HepG2 (cell line): ENCODE data around the gene FGFR2. TPM values are rescaled to one million over a fixed set of nuclear protein-coding genes. Genes with fewer than 3 reads are reported as not detected.

Experiments used
- ATAC-seq: fragments of 200-7000 bp; cut with Tn5 transposase; 3 replicates; pipeline ENCODE4 v1.9.1; 2020; ENCODE audit warnings: mild to moderate bottlenecking, moderate library complexity
- BruUV-seq: library from RNA; stranded (reverse); fragments of 400-500 nt; replicated peaks from 2 replicates; lab custom pipeline; 2021; lab: Mats Ljungman, UMichigan
- CTCF ChIA-PET: fragments of 300-600 bp; formaldehyde crosslinking; extraction: SDS; loops from one replicate; lab custom pipeline; 2021; ENCODE audit warnings: low total read pairs, inconsistent platforms, low intra/inter-chr PET ratio; lab: Yijun Ruan, JAX
- POLR2A ChIA-PET: fragments of 350-600 bp; sonication (Branson Sonifier 250); formaldehyde crosslinking; loops from one replicate; lab custom pipeline; 2020; ENCODE audit warnings: antibody characterized with exemption, inconsistent platforms; lab: Yijun Ruan, JAX
- DNase-seq: peaks from one replicate; pipeline ENCODE4 v3.0.0-alpha.2; 2015; ENCODE audit warnings: low spot score
- FAIRE-seq: peaks from 3 replicates; lab custom pipeline; 2011; peaks lifted over from hg19 to GRCh38; lab: Jason Lieb, UNC
- H2AFZ ChIP-seq: one replicate; pipeline ENCODE4 v1.6.1; 2011; ENCODE audit warnings: low read length, inconsistent platforms
- H3K27ac ChIP-seq: fragments of 300-600 bp; 3 replicates; pipeline ENCODE4 v1.8.0; 2011; ENCODE audit warnings: mixed run types, mild to moderate bottlenecking, mixed read lengths, low read length, inconsistent platforms; ENCODE audit not compliant: insufficient read depth; ENCODE audit errors: extremely low read length
- H3K27me3 ChIP-seq, 2 experiments: fragments of 200-600 bp in 1 of 2; 2 replicates in 1 of 2; 3 replicates in 1 of 2; pipeline versions ENCODE4 v1.6.0 to v1.8.0; 2011; ENCODE audit warnings: low read length in 2 of 2, mild to moderate bottlenecking in 2 of 2, moderate library complexity in 2 of 2, inconsistent platforms in 1 of 2; ENCODE audit not compliant: insufficient read depth in 2 of 2, control insufficient read depth in 1 of 2
- H3K36me3 ChIP-seq, 2 experiments: fragments of 200-600 bp in 1 of 2; replicated peaks in 1 of 2; 2 replicates in 1 of 2; 3 replicates in 1 of 2; pipeline versions ENCODE4 v1.5.1 to v1.8.0; 2011; ENCODE audit warnings: low read length in 2 of 2, inconsistent platforms in 1 of 2; ENCODE audit not compliant: insufficient read depth in 2 of 2, control insufficient read depth in 1 of 2
- H3K4me1 ChIP-seq: 2 replicates; pipeline ENCODE4 v1.5.1; 2012; ENCODE audit warnings: low read length, inconsistent platforms; ENCODE audit not compliant: insufficient read depth
- H3K4me2 ChIP-seq: 2 replicates; pipeline ENCODE4 v1.6.0; 2011; ENCODE audit warnings: low read depth, low read length, inconsistent platforms
- H3K4me3 ChIP-seq, 3 experiments: fragments of 200-600 bp in 1 of 3; sonication (generic), shearing (Covaris generic) in 1 of 3; replicated peaks in 1 of 3; 2 replicates each; pipeline ENCODE4 v1.5.1; 2011 to 2016; ENCODE audit warnings: low read length in 3 of 3, inconsistent platforms in 2 of 3, low read depth in 2 of 3, mild to moderate bottlenecking in 2 of 3, control low read depth in 1 of 3, mixed read lengths in 1 of 3; ENCODE audit not compliant: insufficient read depth in 1 of 3
- H3K79me2 ChIP-seq: one replicate; pipeline ENCODE4 v1.6.1; 2011; ENCODE audit warnings: low read length, inconsistent platforms; ENCODE audit not compliant: insufficient read depth
- H3K9ac ChIP-seq: 2 replicates; pipeline ENCODE4 v1.6.0; 2011; ENCODE audit warnings: mild to moderate bottlenecking, low read depth, low read length, inconsistent platforms; ENCODE audit not compliant: insufficient read depth
- H3K9me3 ChIP-seq: 2 replicates; pipeline ENCODE4 v1.5.1; 2012; ENCODE audit warnings: mild to moderate bottlenecking, low read length
- H4K20me1 ChIP-seq: 2 replicates; pipeline ENCODE4 v1.6.0; 2011; ENCODE audit warnings: inconsistent platforms, mild to moderate bottlenecking, low read length, moderate library complexity; ENCODE audit not compliant: insufficient read depth
- ARNTL ChIP-seq: sonication (generic); formaldehyde crosslinking; IDR thresholded peaks from 2 replicates; pipeline ENCODE4 v1.4.0; 2020; ENCODE audit warnings: mild to moderate bottlenecking, missing genetic modification reagents
- HOXA7 ChIP-seq: sonication (generic); formaldehyde crosslinking; IDR thresholded peaks from 2 replicates; pipeline ENCODE4 v1.8.1; 2022; ENCODE audit warnings: mild to moderate bottlenecking, missing genetic modification reagents, moderate library complexity
- KLF11 ChIP-seq: IDR thresholded peaks from 2 replicates; pipeline ENCODE4 v1.6.1; 2016; ENCODE audit warnings: missing compliant biosample characterization
- NFIB ChIP-seq: sonication (generic); formaldehyde crosslinking; IDR thresholded peaks from 2 replicates; pipeline ENCODE4 v1.9.0; 2021; ENCODE audit warnings: missing genetic modification reagents, mild to moderate bottlenecking, borderline replicate concordance
- NFIC ChIP-seq: IDR thresholded peaks from 2 replicates; pipeline ENCODE4 v1.6.1; 2012; ENCODE audit warnings: mild to moderate bottlenecking, low read length, inconsistent platforms
- PLRG1 ChIP-seq: fragments of 450-650 bp; conservative IDR thresholded peaks from 2 replicates; pipeline ENCODE4 v1.6.1; 2016
- SP5 ChIP-seq: IDR thresholded peaks from 2 replicates; pipeline ENCODE4 v1.6.1; 2016; ENCODE audit warnings: low read depth, borderline replicate concordance
- SRSF1 ChIP-seq: fragments of 200-400 bp; formaldehyde crosslinking; optimal IDR thresholded peaks from 2 replicates; pipeline ENCODE3; 2017; ENCODE audit warnings: mild to moderate bottlenecking, low read depth, low read length, moderate library complexity
- ZFP36L1 ChIP-seq: sonication (generic); formaldehyde crosslinking; IDR thresholded peaks from 2 replicates; pipeline ENCODE4 v1.8.0; 2022; ENCODE audit warnings: mild to moderate bottlenecking, missing genetic modification reagents, moderate library complexity
- ZNF343 ChIP-seq: sonication (generic); formaldehyde crosslinking; IDR thresholded peaks from 2 replicates; pipeline ENCODE4 v1.4.0; 2020; ENCODE audit warnings: mild to moderate bottlenecking, missing genetic modification reagents
- ZNF556 ChIP-seq: sonication (generic); formaldehyde crosslinking; IDR thresholded peaks from 2 replicates; pipeline ENCODE4 v1.4.0; 2020; ENCODE audit warnings: mild to moderate bottlenecking, missing genetic modification reagents, borderline replicate concordance
- WGBS: methylation state at CpG from one replicate; pipeline ENCODE4 v1.1.6; 2017; ENCODE audit warnings: low lambda C conversion rate; 5-methylcytosine and 5-hydroxymethylcytosine counted together
- in situ Hi-C: cut with HindIII; loops from 2 replicates; pipeline ENCODE4 v1.10.0; 2017; ENCODE audit warnings: low pct_unique_long_range_greater_than_20kb; ENCODE audit not compliant: extremely low pct_ligation_motif_present
- intact Hi-C: fragments of 100-400 bp; cut with micrococcal nuclease; formaldehyde crosslinking; loops from one replicate; pipeline ENCODE4 v1.10.0; 2022; ENCODE audit not compliant: unreplicated experiment
- polyA plus RNA-seq, 8 experiments: library from polyadenylated mRNA; depleted of rRNA in 3 of 8; stranded (reverse) in 7 of 8; unstranded in 1 of 8; fragments of >200 nt; fragmentation: Illumina TruSeq in 4 of 8; extraction: Trizol in 4 of 8; gene quantifications; 2 replicates each; pipeline versions ENCODE4 v1.2.1 to v1.2.3, GENCODE V29; 2011 to 2016; ENCODE audit warnings: low read depth in 4 of 8, missing spikeins in 1 of 8, mixed read lengths in 1 of 8; ENCODE audit not compliant: insufficient read depth in 1 of 8
- total RNA-seq, 5 experiments: library from RNA; depleted of rRNA; stranded (reverse); fragments of >200 nt; fragmentation: Illumina TruSeq; extraction: Trizol; gene quantifications; 2 replicates each; pipeline ENCODE4 v1.2.3, GENCODE V29; 2016; ENCODE audit warnings: low read depth in 1 of 5
- TF ChIP-seq, protein P1 (sequence below): sonication (generic); formaldehyde crosslinking; IDR thresholded peaks from 2 replicates; pipeline ENCODE4 v1.5.0; 2020; ENCODE audit warnings: mild to moderate bottlenecking, missing genetic modification reagents, borderline replicate concordance
- TF ChIP-seq, protein P2 (sequence below): sonication (generic); formaldehyde crosslinking; IDR thresholded peaks from 2 replicates; pipeline ENCODE4 v1.5.0; 2020; ENCODE audit warnings: mild to moderate bottlenecking, missing genetic modification reagents, moderate library complexity

The FGFR2 gene
- total and polyA plus RNA-seq, 2 of the 13 experiments (the other 11 are each of a cell fraction or from before 2014, with no cell fraction given): 1.6 to 2.6 TPM

DNA sequence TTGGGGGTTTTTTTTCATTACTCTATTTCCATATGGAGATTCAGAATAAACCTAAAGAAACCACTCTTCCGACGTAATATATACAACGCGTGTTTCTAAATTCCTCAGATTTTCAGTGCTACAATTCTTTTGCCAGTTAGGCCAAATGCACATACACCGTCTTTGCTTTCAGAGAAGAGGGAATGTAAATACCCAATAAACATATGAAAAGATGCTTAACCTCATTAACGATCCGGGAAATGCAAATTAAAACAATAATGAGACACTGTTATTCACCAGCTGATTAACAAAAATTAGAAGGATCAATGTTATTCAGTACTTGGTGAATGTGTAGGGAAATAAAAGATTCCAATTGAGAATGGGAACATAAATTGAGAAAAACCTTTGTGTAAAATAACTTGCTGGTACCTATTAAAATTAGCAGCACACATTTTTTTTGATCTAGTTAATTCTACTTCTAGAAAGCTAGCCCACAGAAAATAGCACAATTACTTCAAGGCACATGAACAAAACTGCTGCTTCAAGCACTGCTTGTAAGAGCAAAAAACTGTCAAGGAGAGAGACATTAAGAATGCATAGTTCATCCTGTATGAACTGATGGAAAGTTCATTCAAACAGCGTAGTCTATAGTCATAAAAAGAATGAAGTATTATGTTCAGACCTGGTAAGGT lies 56.7 kb downstream of the FGFR2 start:
- 93% methylated on average over 8 of the region's 8 CpGs for WGBS
- CTCF ChIA-PET: no interaction called here
- H3K79me2 ChIP-seq: no peaks in the 10 kb centered on the region
- no TSS peak for BruUV-seq
- ATAC-seq (no peak), DNase-seq (no peak), FAIRE-seq (no peak)
- no peak for TF ChIP-seq PLRG1
- no peak for TF ChIP-seq SRSF1
- TF ChIP-seq, protein P1, sequence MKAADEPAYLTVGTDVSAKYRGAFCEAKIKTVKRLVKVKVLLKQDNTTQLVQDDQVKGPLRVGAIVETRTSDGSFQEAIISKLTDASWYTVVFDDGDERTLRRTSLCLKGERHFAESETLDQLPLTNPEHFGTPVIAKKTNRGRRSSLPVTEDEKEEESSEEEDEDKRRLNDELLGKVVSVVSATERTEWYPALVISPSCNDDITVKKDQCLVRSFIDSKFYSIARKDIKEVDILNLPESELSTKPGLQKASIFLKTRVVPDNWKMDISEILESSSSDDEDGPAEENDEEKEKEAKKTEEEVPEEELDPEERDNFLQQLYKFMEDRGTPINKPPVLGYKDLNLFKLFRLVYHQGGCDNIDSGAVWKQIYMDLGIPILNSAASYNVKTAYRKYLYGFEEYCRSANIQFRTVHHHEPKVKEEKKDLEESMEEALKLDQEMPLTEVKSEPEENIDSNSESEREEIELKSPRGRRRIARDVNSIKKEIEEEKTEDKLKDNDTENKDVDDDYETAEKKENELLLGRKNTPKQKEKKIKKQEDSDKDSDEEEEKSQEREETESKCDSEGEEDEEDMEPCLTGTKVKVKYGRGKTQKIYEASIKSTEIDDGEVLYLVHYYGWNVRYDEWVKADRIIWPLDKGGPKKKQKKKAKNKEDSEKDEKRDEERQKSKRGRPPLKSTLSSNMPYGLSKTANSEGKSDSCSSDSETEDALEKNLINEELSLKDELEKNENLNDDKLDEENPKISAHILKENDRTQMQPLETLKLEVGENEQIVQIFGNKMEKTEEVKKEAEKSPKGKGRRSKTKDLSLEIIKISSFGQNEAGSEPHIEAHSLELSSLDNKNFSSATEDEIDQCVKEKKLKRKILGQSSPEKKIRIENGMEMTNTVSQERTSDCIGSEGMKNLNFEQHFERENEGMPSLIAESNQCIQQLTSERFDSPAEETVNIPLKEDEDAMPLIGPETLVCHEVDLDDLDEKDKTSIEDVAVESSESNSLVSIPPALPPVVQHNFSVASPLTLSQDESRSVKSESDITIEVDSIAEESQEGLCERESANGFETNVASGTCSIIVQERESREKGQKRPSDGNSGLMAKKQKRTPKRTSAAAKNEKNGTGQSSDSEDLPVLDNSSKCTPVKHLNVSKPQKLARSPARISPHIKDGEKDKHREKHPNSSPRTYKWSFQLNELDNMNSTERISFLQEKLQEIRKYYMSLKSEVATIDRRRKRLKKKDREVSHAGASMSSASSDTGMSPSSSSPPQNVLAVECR (CRISPR knock-in tag): no peak
- TF ChIP-seq, protein P2, sequence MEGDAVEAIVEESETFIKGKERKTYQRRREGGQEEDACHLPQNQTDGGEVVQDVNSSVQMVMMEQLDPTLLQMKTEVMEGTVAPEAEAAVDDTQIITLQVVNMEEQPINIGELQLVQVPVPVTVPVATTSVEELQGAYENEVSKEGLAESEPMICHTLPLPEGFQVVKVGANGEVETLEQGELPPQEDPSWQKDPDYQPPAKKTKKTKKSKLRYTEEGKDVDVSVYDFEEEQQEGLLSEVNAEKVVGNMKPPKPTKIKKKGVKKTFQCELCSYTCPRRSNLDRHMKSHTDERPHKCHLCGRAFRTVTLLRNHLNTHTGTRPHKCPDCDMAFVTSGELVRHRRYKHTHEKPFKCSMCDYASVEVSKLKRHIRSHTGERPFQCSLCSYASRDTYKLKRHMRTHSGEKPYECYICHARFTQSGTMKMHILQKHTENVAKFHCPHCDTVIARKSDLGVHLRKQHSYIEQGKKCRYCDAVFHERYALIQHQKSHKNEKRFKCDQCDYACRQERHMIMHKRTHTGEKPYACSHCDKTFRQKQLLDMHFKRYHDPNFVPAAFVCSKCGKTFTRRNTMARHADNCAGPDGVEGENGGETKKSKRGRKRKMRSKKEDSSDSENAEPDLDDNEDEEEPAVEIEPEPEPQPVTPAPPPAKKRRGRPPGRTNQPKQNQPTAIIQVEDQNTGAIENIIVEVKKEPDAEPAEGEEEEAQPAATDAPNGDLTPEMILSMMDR (CRISPR knock-in tag): no peak
- no peak for TF ChIP-seq NFIC
- no peak for TF ChIP-seq ZNF556 (CRISPR knock-in tag)
- no peak for TF ChIP-seq ZFP36L1
- TF ChIP-seq NFIB (CRISPR knock-in tag): no peak
- TF ChIP-seq HOXA7 (CRISPR knock-in tag): no peak
- no peak for TF ChIP-seq ZNF343 (CRISPR knock-in tag)
- TF ChIP-seq ARNTL: no peak
- no peak for TF ChIP-seq KLF11 (CRISPR knock-in tag)
- no peak for TF ChIP-seq SP5 (CRISPR knock-in tag)
- H3K27ac ChIP-seq: no peak overlapping the region
- H3K36me3 ChIP-seq: no peaks in the 10 kb centered on the region
- peaks cover 40% of the 10 kb centered on the region for H3K4me1 ChIP-seq
- H3K4me3 ChIP-seq: no peak overlapping the region
- no peaks in the 10 kb centered on the region for H3K27me3 ChIP-seq
- H3K9me3 ChIP-seq: no peaks in the 10 kb centered on the region
- no peaks in the 10 kb centered on the region for H4K20me1 ChIP-seq
- in situ Hi-C loops (no loop called here), intact Hi-C loops (no loop called here)
- no peak overlapping the region for H3K4me2 ChIP-seq
- H2AFZ ChIP-seq: no peak overlapping the region
- POLR2A ChIA-PET: interaction anchor here (1.8 kb wide), 1 partner anchor 18 kb away, joined by 4 read pairs; no protein-coding TSS in a partner anchor
- H3K9ac ChIP-seq: no peak overlapping the region
